Astrocyte of the spinal cord (primary cell): Measurements from ENCODE around the gene MED25.

Experiments used
- DNase-seq: peaks from one replicate; pipeline ENCODE4 v3.0.0; 2011; ENCODE audit warnings: low read depth, low spot score
- H3K4me3 ChIP-seq: 2 replicates; pipeline ENCODE4 v1.5.1; 2011; ENCODE audit warnings: low read depth, mild to moderate bottlenecking, low read length, moderate library complexity
- in situ Hi-C: cut with HindIII; loops from 2 replicates; pipeline ENCODE4 v1.10.0; 2017; ENCODE audit warnings: low sequenced_read_pairs
- TF ChIP-seq, protein P1 (sequence below): IDR thresholded peaks from 2 replicates; pipeline ENCODE4 v1.5.1; 2012; ENCODE audit warnings: low read depth, mild to moderate bottlenecking, low read length, inconsistent platforms

The MED25 gene

DNA sequence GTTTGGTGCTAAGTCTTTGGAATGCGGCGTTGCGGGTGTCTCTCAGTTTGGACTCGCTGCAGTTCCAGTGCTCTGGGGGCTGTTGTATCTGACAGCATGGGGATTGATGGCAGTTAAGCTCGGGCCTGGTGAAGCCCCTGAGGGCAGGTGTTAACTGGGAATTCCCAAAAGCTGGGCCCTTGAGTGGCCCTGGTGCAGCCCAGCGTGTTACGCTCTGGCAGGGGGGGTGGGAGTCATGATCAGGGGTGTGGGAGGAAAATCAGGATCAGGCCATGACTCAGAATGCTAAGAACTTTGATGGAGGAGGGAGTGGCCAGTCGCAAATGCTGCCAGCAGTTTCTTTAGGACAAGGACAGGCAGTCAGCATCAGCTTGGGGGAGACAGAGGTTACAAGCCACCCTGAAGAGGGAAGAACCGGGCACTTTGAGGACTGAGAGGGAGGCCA lies 31.7 kb upstream of the MED25 start:
- DNase-seq: peak; percentile 32
- H3K4me3 ChIP-seq: no peak overlapping the region
- in situ Hi-C loops: no loop called here
- TF ChIP-seq, protein P1, sequence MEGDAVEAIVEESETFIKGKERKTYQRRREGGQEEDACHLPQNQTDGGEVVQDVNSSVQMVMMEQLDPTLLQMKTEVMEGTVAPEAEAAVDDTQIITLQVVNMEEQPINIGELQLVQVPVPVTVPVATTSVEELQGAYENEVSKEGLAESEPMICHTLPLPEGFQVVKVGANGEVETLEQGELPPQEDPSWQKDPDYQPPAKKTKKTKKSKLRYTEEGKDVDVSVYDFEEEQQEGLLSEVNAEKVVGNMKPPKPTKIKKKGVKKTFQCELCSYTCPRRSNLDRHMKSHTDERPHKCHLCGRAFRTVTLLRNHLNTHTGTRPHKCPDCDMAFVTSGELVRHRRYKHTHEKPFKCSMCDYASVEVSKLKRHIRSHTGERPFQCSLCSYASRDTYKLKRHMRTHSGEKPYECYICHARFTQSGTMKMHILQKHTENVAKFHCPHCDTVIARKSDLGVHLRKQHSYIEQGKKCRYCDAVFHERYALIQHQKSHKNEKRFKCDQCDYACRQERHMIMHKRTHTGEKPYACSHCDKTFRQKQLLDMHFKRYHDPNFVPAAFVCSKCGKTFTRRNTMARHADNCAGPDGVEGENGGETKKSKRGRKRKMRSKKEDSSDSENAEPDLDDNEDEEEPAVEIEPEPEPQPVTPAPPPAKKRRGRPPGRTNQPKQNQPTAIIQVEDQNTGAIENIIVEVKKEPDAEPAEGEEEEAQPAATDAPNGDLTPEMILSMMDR: no peak

DNA sequence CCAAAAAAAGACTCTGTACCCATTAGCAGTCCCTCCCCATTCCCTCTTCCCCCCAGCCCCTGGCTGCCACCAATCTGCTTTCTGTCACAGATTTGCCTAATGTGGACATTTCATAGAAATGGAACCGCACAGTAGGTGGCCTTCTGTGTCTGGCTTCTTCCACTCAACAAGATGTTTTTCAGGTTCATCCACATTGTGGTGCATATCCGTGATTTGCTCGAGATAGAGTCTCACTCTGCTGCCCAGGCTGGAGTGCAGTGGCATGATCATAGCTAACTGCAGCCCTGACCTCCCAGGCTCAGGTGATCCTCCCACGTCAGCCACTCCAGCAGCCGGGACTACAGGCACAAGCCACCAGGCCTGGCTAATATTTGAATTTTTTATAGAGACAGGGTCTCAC lies 30.3 kb upstream of the MED25 start:
- no peak for DNase-seq
- TF ChIP-seq, protein P1: no peak
- no peak overlapping the region for H3K4me3 ChIP-seq
- in situ Hi-C loops: no loop called here

DNA sequence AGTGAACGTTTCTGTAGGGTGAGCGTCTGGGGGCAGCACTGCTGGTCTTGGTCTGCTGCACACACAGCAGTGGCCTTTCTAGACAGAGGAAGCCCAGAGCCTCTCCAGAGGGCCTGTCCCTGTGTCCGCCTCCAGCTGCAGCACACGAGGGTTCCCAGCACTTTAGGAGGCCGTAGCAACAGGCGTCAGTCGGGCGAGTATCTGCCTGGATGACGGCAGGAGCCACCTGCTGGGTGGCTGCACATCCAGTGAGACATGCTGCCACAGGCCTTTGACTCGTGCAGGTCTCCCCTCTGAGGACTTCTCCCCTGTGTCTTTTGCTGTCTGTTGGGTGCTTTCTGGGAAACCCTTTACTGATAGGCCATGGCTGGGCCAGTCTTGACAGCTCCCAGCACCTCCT lies 29.2 kb upstream of the MED25 start:
- H3K4me3 ChIP-seq: no peak overlapping the region
- TF ChIP-seq, protein P1: no peak
- in situ Hi-C loops: no loop called here
- no peak for DNase-seq

DNA sequence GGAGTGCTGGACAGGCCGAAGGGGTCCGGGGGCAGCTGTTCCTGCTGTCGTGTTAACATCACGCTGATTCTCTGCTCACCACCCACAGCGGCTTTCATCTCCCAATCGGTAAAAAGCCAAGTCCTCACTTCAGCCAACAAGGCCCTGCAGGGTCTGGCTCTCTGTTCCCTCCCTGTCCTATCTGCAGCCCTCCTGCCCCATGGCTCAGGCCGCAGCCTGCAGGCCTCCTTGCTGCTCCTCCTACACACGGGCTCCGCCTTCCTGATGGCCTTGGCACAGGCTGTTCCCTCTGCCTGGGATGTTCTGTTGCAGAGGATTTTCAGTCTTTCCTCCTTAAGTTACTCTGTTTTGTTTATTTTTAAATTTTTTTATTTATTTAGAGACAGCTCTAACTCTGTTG lies 27.2 kb upstream of the MED25 start:
- no peak for DNase-seq
- in situ Hi-C loops: no loop called here
- no peak overlapping the region for H3K4me3 ChIP-seq
- TF ChIP-seq, protein P1: no peak

DNA sequence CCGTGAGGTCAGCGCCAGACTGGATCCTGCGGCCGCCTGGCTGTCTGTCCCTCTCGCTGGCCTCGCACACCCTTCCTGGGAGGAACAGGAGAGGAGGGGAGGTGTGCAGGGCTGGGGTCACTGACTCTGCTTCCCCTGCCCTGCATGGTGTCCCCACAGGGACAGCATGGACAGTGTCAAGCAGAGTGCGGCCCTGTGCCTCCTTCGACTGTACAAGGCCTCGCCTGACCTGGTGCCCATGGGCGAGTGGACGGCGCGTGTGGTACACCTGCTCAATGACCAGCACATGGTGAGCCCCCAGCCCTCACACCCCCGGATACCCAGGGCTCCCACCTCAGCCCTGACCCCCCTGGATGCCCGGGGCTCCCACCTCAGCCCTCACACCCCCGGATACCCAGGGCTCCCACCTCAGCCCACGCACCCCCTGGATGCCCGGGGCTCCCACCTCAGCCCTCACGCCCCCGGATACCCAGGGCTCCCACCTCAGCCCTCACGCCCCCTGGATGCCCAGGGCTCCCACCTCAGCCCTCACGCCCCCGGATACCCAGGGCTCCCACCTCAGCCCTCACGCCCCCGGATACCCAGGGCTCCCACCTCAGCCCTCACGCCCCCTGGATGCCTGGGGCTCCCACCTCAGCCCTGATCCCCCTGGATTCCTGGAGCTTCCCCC lies 26.2 kb upstream of the MED25 start:
- no peak for DNase-seq
- in situ Hi-C loops: no loop called here
- no peak overlapping the region for H3K4me3 ChIP-seq
- TF ChIP-seq, protein P1: no peak

DNA sequence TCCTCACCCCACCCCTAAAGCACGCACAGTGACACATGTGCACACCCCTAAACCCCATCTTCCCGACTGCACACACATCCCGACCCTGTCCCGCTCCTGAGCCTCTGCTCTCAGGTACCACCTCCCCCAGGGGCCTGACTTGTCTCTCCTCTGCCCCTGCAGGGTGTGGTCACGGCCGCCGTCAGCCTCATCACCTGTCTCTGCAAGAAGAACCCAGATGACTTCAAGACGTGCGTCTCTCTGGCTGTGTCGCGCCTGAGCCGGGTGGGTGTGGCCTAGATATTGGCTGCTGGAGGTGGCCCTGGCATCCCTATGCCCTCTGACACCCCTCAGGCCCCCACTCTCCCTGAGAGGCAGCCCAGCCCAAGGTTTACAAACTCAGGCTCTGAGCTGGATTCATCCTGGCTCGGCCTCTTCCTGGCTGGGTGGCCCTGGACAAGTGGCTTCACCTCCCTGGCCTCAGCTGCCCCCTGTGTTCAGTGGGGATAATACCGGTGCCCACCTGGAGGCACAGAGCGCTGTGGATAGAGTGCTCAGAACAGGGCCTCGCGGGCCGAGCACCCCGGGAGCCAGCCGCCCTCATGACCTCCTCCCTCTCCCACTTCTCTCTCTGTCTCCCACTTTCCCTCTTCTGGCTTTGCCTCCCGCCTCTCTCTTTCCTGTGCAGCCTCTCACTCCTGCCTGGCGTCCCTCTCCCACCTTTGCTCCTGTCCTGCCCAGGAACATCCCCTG lies 25.1 kb upstream of the MED25 start:
- H3K4me3 ChIP-seq: no peak overlapping the region
- TF ChIP-seq, protein P1: no peak
- in situ Hi-C loops: no loop called here
- no peak for DNase-seq
